ENCODE results near the gene MLC1. TPM values are rescaled to one million over a fixed set of nuclear protein-coding genes. Genes with fewer than 3 reads are reported as not detected.

The MLC1 gene
- total RNA-seq, 2 donors from 2014 or later: 0.18 TPM; not detected in 1

- Mint-ChIP-seq H3K9me3 (no peaks in the 10 kb centered on the region), H3K36me3 (ENCODE audit: low read depth) (no peaks in the 10 kb centered on the region), H3K4me3 (no peak overlapping the region), H3K4me1 (no peaks in the 10 kb centered on the region), H3K27me3 (ENCODE audit: insufficient read depth) (no peaks in the 10 kb centered on the region), H3K27ac (no peak overlapping the region)
- H3K9me3 ChIP-seq (ENCODE audit: control insufficient read depth, low read length): no peaks in the 10 kb centered on the region
- TF ChIP-seq CTCF (conservative IDR thresholded peaks at IDR 0.05): no peak
- H3K4me3 ChIP-seq (ENCODE audit: low read length): no peak overlapping the region
- H3K27me3 ChIP-seq (ENCODE audit: control insufficient read depth, insufficient read depth, low read length, poor library complexity, severe bottlenecking): peaks cover 7% of the 10 kb centered on the region
- no peaks in the 10 kb centered on the region for H3K36me3 ChIP-seq (ENCODE audit: control insufficient read depth, insufficient read depth, low read length)
- 100% methylated on average over 3 of the region's 3 CpGs; no CpG with 5 or more reads in 1 of the 2 experiments for WGBS, 2 experiments (ENCODE audit: insufficient coverage in 1 of 2, insufficient read length in 1 of 2)
- H3K27ac ChIP-seq (ENCODE audit: low read depth, low read length): no peak overlapping the region
- H3K4me1 ChIP-seq (ENCODE audit: control insufficient read depth, insufficient read depth, low read length): no peaks in the 10 kb centered on the region
- DNase-seq: no peak
- H3K9ac ChIP-seq (ENCODE audit: extremely low read depth, low read length, poor library complexity, severe bottlenecking): no peak overlapping the region
Observed at GRCh38 chr22:50098052-50098451, 12.8 kb upstream of the MLC1 start.

GRCh38 chr22:50092342-50092741 is 7.1 kb upstream of the MLC1 start:
- Histone ChIP-seq H3K4me1 (ENCODE audit: control insufficient read depth, insufficient read depth, low read length) (no peaks in the 10 kb centered on the region), H3K9me3 (ENCODE audit: control insufficient read depth, low read length) (no peaks in the 10 kb centered on the region), H3K36me3 (ENCODE audit: control insufficient read depth, insufficient read depth, low read length) (no peaks in the 10 kb centered on the region), H3K9ac (ENCODE audit: extremely low read depth, low read length, poor library complexity, severe bottlenecking) (no peak overlapping the region), H3K27ac (ENCODE audit: low read depth, low read length) (no peak overlapping the region), H3K4me3 (ENCODE audit: low read length) (no peak overlapping the region), H3K27me3 (ENCODE audit: control insufficient read depth, insufficient read depth, low read length, poor library complexity, severe bottlenecking) (peaks cover 7% of the 10 kb centered on the region)
- no peaks in the 10 kb centered on the region for H3K36me3 Mint-ChIP-seq (ENCODE audit: low read depth)
- 92% methylated on average over 5 of the region's 5 CpGs for WGBS, 2 experiments (ENCODE audit: insufficient coverage in 1 of 2, insufficient read length in 1 of 2)
- DNase-seq: no peak
- peaks cover 17% of the 10 kb centered on the region for H3K9me3 Mint-ChIP-seq
- no peaks in the 10 kb centered on the region for H3K4me1 Mint-ChIP-seq
- peaks cover 30% of the 10 kb centered on the region for H3K27me3 Mint-ChIP-seq (ENCODE audit: insufficient read depth)
- H3K27ac Mint-ChIP-seq: no peak overlapping the region
- no peak for TF ChIP-seq CTCF (conservative IDR thresholded peaks at IDR 0.05)
- no peak overlapping the region for H3K4me3 Mint-ChIP-seq

GRCh38 chr22:50091092-50091768 is 6.0 kb upstream of the MLC1 start:
- H3K36me3 ChIP-seq (ENCODE audit: control insufficient read depth, insufficient read depth, low read length): no peaks in the 10 kb centered on the region
- peaks cover 7% of the 10 kb centered on the region for H3K27me3 ChIP-seq (ENCODE audit: control insufficient read depth, insufficient read depth, low read length, poor library complexity, severe bottlenecking)
- no peak overlapping the region for H3K27ac ChIP-seq (ENCODE audit: low read depth, low read length)
- H3K9me3 ChIP-seq (ENCODE audit: control insufficient read depth, low read length): no peaks in the 10 kb centered on the region
- Mint-ChIP-seq H3K4me3 (no peak overlapping the region), H3K27me3 (ENCODE audit: insufficient read depth) (peaks cover 33% of the 10 kb centered on the region), H3K36me3 (ENCODE audit: low read depth) (no peaks in the 10 kb centered on the region), H3K4me1 (no peaks in the 10 kb centered on the region), H3K27ac (no peak overlapping the region), H3K9me3 (peaks cover 17% of the 10 kb centered on the region)
- H3K9ac ChIP-seq (ENCODE audit: extremely low read depth, low read length, poor library complexity, severe bottlenecking): no peak overlapping the region
- H3K4me3 ChIP-seq (ENCODE audit: low read length): no peak overlapping the region
- 91 to 94% methylated on average over 25 to 29 of the region's 29 CpGs for WGBS, 2 experiments (ENCODE audit: insufficient coverage in 1 of 2, insufficient read length in 1 of 2)
- no peaks in the 10 kb centered on the region for H3K4me1 ChIP-seq (ENCODE audit: control insufficient read depth, insufficient read depth, low read length)
- no peak for TF ChIP-seq CTCF (conservative IDR thresholded peaks at IDR 0.05)
- DNase-seq: no peak

Data from endodermal cell (in vitro differentiated cells).